K562 (cell line): Measurements from ENCODE around the gene CCPG1. TPM values are rescaled to one million over a fixed set of nuclear protein-coding genes. Genes with fewer than 3 reads are reported as not detected.
A peak's percentile ranks its signal among the peaks of the same experiment; 100 is the strongest.

Experiments used
- BMI1 ChIP-seq: fragments of 150-350 bp; IDR thresholded peaks from 2 replicates; pipeline ENCODE4 v1.6.1; 2014; ENCODE audit warnings: low read length
- CC2D1A ChIP-seq: fragments of 450-650 bp; IDR thresholded peaks from 2 replicates; pipeline ENCODE4 v1.6.1; 2017; ENCODE audit warnings: mild to moderate bottlenecking
- ELF2 ChIP-seq: fragments of 250-450 bp; sonication (Bioruptor Pico); IDR thresholded peaks from 2 replicates; pipeline ENCODE4 v1.5.0; 2021; ENCODE audit warnings: mild to moderate bottlenecking
- KLF13 ChIP-seq: fragments of 450-650 bp; IDR thresholded peaks from 2 replicates; pipeline ENCODE4 v1.6.1; 2016; ENCODE audit warnings: missing genetic modification characterization, low read depth, mild to moderate bottlenecking, missing compliant biosample characterization, moderate library complexity, borderline replicate concordance
- POLR2B ChIP-seq: fragments of 450-650 bp; IDR thresholded peaks from 2 replicates; pipeline ENCODE4 v1.6.1; 2018; ENCODE audit warnings: low read depth; ENCODE audit not compliant: partially characterized antibody
- PRMT5 ChIP-seq: sonication (generic); formaldehyde crosslinking; IDR thresholded peaks from 2 replicates; pipeline ENCODE4 v1.5.0; 2020; ENCODE audit warnings: missing genetic modification reagents
- RNF219 ChIP-seq: fragments of 250-450 bp; sonication (Bioruptor Pico); IDR thresholded peaks from 2 replicates; pipeline ENCODE4 v1.5.0; 2022; ENCODE audit warnings: mild to moderate bottlenecking
- RREB1 ChIP-seq: fragments of 250-450 bp; sonication (Bioruptor Pico); IDR thresholded peaks from 2 replicates; pipeline ENCODE4 v1.4.0; 2020
- SMARCC2 ChIP-seq: fragments of 450-650 bp; IDR thresholded peaks from 2 replicates; pipeline ENCODE4 v1.6.1; 2017; ENCODE audit warnings: antibody characterized with exemption, moderate library complexity, mild to moderate bottlenecking, low read depth
- SRSF9 ChIP-seq: fragments of 200-400 bp; formaldehyde crosslinking; IDR thresholded peaks from 2 replicates; pipeline ENCODE4 v1.6.1; 2017; ENCODE audit warnings: low read depth, low read length, borderline replicate concordance
- TBP ChIP-seq: optimal IDR thresholded peaks from 2 replicates; pipeline ENCODE3; 2011; ENCODE audit warnings: low read depth, low read length, improper control_type of control experiment
- TCF7L2 ChIP-seq: fragments of 150-350 bp; IDR thresholded peaks from 2 replicates; pipeline ENCODE4 v1.6.1; 2016; ENCODE audit warnings: low read depth, mild to moderate bottlenecking, low read length, moderate library complexity
- ZNF134 ChIP-seq: fragments of 250-450 bp; sonication (Bioruptor Pico); conservative IDR thresholded peaks from 2 replicates; pipeline ENCODE4 v1.4.0; 2020
- ZNF263 ChIP-seq: sonication (generic); formaldehyde crosslinking; IDR thresholded peaks from 2 replicates; pipeline ENCODE4 v1.8.0; 2022; ENCODE audit warnings: mild to moderate bottlenecking, missing genetic modification reagents, borderline replicate concordance
- ZNF280B ChIP-seq: fragments of 250-450 bp; sonication (Bioruptor Pico); IDR thresholded peaks from 2 replicates; pipeline ENCODE4 v1.5.1; 2021; ENCODE audit warnings: mild to moderate bottlenecking
- ZNF3 ChIP-seq: fragments of 250-450 bp; sonication (Bioruptor Pico); IDR thresholded peaks from 2 replicates; pipeline ENCODE4 v1.5.0; 2021; ENCODE audit warnings: mild to moderate bottlenecking, moderate library complexity
- ZNF354B ChIP-seq: fragments of 250-450 bp; sonication (Bioruptor Pico); IDR thresholded peaks from 2 replicates; pipeline ENCODE4 v1.4.0; 2020
- ZNF668 ChIP-seq: fragments of 250-450 bp; sonication (Bioruptor Pico); IDR thresholded peaks from 2 replicates; pipeline ENCODE4 v1.8.0; 2022; ENCODE audit warnings: mild to moderate bottlenecking, inconsistent platforms
- ZNF76 ChIP-seq: fragments of 250-450 bp; sonication (Bioruptor Pico); IDR thresholded peaks from 2 replicates; pipeline ENCODE4 v1.4.0; 2020; ENCODE audit warnings: mild to moderate bottlenecking, moderate library complexity, borderline replicate concordance
- ZNF79 ChIP-seq: fragments of 250-450 bp; sonication (Bioruptor Pico); IDR thresholded peaks from 2 replicates; pipeline ENCODE4 v1.4.0; 2020; ENCODE audit warnings: low read depth, mild to moderate bottlenecking, moderate library complexity
- ZZZ3 ChIP-seq: fragments of 450-650 bp; IDR thresholded peaks from 2 replicates; pipeline ENCODE4 v1.6.1; 2016; ENCODE audit warnings: antibody characterized with exemption, mild to moderate bottlenecking, moderate library complexity
- polyA plus RNA-seq, 8 experiments: library from polyadenylated mRNA; depleted of rRNA in 4 of 8; stranded (reverse) in 5 of 8; unstranded in 3 of 8; fragments of >200 nt; fragmentation: Nextera tagmentation in 2 of 8; fragmentation: Illumina TruSeq in 1 of 8; extraction: Ambion mirVana in 2 of 8; extraction: Trizol in 1 of 8; gene quantifications; 2 replicates each; pipeline versions ENCODE4 v1.2.1 to v1.2.3, GENCODE V29; 2011 to 2014; ENCODE audit warnings: inconsistent platforms in 1 of 8, missing spikeins in 1 of 8
- total RNA-seq, 7 experiments: library from RNA; depleted of rRNA in 6 of 7; stranded (reverse); fragments of >200 nt in 6 of 7; fragmentation: Illumina TruSeq in 2 of 7; extraction: Trizol in 2 of 7; gene quantifications; 2 replicates each; pipeline versions ENCODE4 v1.2.1 to v1.2.3, GENCODE V29; 2011 to 2021; ENCODE audit warnings: low replicate concordance in 1 of 7

Gene CCPG1
- total and polyA plus RNA-seq, 9 of the 15 experiments (the other 6 are each of a cell fraction or from before 2014, with no cell fraction given) = 33.0 to 54.9 (median 41.1) TPM

GRCh38 chr15:55401786-55402246, 6.3 kb downstream of the CCPG1 start (continued):
- TF ChIP-seq KLF13 (tag) (0 out of 2 replicates have a peak, but pooled peaks have one; percentile 19), TBP (no peak), ZNF354B (peak; percentile 59; the same call in 1 of the 2 replicates), POLR2B (no peak), ZNF263 (no peak), ZNF76 (peak; percentile 83), CC2D1A (no peak), ZNF668 (CRISPR knock-in tag) (no peak), ZNF79 (CRISPR knock-in tag) (peak; percentile 92), SRSF9 (no peak), ZNF134 (CRISPR knock-in tag) (0 out of 2 replicates have a peak, but pooled peaks have one; percentile 8), ZNF280B (CRISPR knock-in tag) (0 out of 2 replicates have a peak, but pooled peaks have one; percentile 63), RNF219 (0 out of 2 replicates have a peak, but pooled peaks have one; percentile 58), BMI1 (no peak), PRMT5 (CRISPR knock-in tag) (no peak), ZNF3 (CRISPR knock-in tag) (0 out of 2 replicates have a peak, but pooled peaks have one; percentile 39), ZZZ3 (no peak), SMARCC2 (no peak), RREB1 (CRISPR knock-in tag) (no peak), TCF7L2 (no peak), ELF2 (CRISPR knock-in tag) (peak; percentile 72)
